Erythroblast (primary cell): ENCODE results near the gene STOML2.

Experiments used
- GATA1 ChIP-seq: IDR thresholded peaks from 2 replicates; pipeline ENCODE4 v1.6.1; 2011; ENCODE audit warnings: low read depth, mild to moderate bottlenecking, control low read depth, low read length, moderate library complexity
- POLR2A ChIP-seq: IDR thresholded peaks from 2 replicates; pipeline ENCODE4 v1.6.1; 2011; ENCODE audit warnings: mild to moderate bottlenecking, low read length

DNA sequence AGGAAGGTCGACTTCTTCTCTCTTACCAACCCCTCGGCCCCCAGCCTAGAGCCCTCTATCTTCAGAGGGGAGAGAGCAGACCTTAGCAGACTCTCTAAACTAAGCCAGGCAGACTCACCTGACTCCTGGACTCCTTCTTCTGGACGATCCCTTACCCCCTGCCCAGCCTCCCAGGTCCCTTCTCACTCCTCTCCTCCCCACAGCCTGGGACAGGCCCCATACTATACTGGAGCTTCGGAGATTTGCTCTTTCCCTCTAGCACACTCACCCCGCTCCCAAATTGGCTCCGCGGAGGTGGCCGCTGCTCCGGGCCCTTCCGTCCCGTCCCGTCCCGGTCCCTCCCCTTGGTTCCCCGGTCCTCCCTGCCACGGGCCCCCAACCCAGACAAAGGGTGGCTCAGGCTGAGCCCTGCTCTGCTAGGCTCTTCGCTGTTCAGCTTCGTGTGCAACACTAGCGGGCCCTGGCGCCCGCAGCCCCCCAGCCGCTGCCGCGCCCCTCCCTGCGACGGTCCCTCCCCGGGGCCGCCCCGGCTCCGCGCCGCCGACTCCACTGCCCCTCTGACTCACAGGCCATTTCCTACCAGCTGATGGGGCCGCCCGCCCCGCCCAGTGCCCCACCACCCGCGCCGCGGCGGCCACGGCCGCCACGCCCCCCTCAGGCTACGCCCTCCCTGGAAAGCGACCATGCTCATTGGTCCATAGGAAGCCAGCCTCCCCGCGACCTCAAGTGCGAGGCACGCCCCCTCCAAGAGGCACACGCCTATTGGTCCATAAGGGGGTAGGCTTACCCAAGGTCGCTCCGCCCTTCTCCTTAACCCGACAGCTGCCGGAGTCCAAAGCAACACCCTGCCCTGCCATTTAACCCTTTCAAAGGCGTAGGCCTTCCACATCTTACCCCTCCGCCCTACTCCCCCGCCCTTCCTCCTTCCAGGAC is 8.3 kb upstream of the STOML2 start:
- TF ChIP-seq POLR2A (peak; percentile 64), GATA1 (no peak)
